GM12873 (cell line): Measurements from ENCODE around the gene CACNA1C.

Experiments
- TF ChIP-seq, protein P1 (sequence below): IDR thresholded peaks from 2 replicates; pipeline ENCODE4 v1.5.1; 2012; ENCODE audit warnings: low read depth, mild to moderate bottlenecking, moderate library complexity, low read length, control low read depth; ENCODE audit not compliant: insufficient read depth; ENCODE audit errors: missing control alignments

CACNA1C gene

DNA sequence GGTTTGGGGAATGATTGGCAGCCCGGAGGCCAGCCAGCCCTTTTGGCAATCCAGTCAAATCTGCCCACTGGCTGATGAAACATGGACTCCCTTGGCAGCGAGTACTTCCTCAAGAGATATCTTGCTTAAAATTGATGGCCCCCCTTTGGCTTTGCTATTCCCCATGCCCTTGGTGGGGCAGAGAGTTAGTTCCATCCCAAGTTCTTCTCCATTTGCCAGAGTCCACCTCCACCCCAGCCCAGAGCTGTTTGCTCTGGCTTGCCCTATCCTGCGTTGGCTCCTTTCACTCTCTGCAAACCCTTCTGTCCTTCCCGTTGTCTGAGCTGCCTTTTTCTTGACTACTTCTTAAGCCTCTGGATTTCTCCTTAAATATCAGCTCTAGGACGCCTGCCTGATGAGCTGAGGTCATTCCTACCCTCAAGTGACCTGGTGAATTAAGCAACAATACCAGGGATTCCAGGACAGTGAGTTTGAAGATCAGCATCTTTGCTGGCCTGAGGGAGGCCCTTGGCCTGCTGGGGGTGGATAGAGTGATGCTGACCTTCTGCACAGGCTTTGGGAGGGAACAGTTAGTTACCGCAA, 212.0 kb downstream of the CACNA1C start:
- TF ChIP-seq, protein P1, sequence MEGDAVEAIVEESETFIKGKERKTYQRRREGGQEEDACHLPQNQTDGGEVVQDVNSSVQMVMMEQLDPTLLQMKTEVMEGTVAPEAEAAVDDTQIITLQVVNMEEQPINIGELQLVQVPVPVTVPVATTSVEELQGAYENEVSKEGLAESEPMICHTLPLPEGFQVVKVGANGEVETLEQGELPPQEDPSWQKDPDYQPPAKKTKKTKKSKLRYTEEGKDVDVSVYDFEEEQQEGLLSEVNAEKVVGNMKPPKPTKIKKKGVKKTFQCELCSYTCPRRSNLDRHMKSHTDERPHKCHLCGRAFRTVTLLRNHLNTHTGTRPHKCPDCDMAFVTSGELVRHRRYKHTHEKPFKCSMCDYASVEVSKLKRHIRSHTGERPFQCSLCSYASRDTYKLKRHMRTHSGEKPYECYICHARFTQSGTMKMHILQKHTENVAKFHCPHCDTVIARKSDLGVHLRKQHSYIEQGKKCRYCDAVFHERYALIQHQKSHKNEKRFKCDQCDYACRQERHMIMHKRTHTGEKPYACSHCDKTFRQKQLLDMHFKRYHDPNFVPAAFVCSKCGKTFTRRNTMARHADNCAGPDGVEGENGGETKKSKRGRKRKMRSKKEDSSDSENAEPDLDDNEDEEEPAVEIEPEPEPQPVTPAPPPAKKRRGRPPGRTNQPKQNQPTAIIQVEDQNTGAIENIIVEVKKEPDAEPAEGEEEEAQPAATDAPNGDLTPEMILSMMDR, result no peak

DNA sequence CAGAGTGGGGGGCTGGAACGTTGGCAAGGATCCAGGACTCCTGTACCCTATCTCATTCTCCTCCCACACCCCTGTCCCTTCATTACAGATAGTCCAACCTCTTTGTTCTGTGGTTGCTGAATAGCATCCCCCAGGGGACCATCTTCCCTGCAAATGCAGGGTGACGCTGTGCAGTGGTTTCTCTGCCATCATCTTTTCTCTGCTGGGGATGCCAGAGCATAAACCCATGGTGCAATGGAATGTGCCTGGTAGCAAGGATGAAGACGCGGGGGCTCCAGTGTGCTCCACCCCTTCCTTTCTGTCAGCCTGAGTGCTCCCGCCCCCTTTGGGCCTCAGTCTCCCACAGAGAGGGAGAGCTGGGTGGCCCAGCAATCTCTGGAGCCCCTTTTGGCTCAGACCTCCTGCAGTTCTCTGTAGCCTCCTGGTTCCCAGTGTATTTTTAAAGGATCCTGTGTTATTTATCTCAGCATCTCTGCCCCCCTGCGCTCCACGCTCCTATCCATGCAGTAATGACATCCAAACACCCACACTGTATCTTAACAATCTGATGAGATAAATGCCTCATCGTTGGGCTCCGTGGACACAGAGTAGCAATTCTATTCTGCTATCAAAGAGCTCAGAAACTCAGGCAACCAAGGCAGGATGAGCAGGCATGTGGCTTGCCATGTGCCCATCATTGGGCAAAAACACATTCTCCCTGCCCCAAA, 212.8 kb downstream of the CACNA1C start:
- TF ChIP-seq, protein P1, result no peak

DNA sequence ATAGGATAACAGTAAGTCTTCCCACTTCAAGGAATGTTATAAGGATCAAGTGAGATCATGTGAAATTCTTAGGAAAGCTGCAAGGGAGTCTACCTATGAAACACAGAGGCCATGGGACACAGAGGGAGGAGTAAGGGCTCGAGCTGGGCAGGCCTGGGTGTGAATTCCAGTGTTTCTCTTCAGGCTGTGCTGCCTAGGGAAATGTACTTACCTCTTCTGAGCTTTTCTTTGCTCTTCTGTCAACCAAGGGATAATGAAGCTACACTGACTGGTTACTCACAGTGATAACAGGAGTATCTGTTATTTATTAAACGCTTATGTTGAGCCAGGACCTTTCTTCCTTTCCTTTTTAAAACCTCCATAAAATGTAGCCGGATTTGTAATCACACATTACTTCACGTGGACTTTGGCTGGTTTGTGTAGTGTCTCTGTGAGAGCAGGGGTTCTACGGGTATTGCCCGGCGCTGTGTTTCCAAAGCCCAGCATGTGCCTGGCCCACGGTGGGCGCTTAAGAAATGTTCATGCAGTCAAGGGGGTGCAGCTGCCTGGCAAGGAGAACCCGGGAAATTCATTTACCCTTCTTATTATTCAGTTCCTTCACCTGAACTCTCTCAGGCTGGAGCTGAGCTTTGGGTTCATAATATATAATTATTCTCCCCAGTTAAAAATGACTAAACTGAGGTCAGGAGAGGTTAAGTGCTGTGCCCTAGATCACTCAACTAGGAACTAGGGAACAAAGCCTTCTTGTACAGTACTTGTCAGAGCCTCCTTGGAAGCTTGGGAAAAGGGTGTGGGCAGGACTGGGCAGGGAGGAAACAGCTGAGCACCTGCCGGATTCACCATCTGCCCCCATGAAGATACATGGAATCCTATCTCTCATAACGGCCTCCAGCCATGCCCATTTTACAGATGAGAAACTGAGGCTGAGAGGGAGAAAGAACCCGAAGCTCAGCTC, 214.2 kb downstream of the CACNA1C start:
- TF ChIP-seq, protein P1, result no peak

DNA sequence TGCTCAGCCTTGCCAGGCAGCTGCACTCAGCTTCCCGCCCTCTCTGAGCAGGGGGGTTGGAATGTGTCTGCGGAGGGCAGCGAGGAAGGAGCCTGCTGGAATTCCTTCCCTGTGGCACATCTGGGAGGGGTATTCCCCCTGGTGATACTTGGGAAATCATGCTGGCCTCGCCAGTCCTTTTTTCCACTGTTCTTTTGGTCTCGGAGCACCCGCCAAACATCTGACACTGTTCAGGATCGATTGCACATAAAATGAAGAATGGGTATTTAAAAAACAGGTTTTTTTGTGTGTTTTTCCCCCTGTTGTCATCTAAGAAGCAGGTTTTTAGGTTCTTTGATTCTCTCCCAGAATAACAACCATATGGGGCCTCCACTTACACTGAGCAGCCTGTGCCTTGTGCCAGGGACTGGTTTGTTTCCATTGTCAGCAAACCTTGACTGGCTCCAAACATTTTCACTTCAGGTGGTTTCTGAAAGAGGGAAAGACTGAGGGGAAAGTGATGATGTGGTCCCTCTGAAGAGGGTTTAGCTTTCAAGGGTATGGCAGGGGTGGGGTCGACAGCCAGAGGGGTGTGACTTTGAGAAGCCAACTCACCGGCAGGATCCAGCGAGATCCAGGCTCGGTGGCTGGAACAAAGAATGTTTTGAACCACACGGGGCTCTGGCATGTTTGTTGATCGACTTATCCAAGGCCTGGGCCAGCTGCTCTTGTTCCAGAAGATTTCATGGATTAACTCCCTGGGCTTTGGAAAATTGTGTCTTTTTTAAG, 215.1 kb downstream of the CACNA1C start:
- TF ChIP-seq, protein P1, result no peak

DNA sequence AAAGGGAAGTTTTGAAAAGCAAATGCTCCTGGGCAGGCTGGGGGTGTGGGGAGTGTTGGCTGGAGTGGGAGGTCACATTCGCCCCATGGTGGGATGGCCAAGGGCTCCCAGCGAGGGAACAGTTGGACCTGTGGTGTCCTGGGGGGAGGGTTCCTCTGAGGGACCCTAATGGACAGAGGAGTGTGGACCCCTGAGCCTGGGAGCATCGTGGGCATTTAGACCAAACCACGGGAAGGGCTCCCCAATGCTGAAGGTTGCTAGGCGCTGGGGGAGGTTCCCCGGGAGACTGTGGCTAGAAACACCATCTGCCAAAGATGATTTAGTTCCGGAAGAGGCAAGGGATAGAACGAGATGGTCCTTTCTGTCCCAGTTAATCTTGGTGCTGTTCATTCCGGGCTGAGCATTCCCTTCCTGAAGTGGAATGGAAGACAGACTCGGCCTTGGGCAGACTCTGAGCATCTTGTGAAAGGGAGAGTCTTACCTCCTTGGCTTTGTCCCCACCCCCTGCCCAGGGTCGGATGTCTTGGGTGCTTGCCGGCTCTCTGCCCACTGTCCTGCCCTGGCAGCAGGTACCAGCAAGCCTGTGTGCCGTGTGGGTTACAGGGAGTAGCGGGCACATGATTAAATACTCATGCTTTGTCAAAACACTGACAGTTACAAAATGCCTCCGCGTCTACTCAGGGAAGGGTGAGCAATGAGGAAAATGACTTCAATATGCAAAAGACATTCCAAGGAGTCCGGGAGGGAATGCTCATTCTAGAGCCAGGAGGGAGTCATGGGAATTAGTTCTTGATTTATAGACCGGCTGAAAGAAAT, 215.9 kb downstream of the CACNA1C start:
- TF ChIP-seq, protein P1, result no peak

DNA sequence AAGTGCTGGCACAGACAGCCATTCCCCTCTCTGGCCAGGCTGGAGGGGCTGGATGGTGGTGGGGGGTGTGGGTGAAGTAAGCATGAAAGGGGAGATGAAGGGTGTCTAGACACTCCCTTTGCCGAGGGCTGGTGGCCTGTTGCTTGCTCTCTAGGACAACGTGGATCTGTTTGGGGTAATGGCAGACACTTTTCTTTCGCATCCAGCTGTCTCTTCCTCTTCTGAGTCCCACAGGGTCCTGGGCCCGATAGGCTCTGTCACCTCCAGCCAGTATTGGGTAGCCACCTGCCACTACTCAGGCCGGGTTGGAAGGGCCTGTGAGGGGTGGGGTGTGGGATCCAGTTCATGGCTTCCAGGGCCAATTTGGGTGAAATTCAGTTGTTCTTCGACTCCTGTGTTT, 218.1 kb downstream of the CACNA1C start:
- TF ChIP-seq, protein P1, result no peak
